NCI-H146 treated with DMSO at 0.1 percent for 48 hours (cell line): ENCODE data around the gene STAM.

ENCODE experiments used
- DNase-seq: peaks from one replicate; lab custom pipeline; 2025; ENCODE audit not compliant: unreplicated experiment; lab: John Stamatoyannopoulos, UW

STAM gene

GRCh38 chr10:17645621-17646345 lies 1.8 kb downstream of the STAM start:
- no peak for DNase-seq

DNA sequence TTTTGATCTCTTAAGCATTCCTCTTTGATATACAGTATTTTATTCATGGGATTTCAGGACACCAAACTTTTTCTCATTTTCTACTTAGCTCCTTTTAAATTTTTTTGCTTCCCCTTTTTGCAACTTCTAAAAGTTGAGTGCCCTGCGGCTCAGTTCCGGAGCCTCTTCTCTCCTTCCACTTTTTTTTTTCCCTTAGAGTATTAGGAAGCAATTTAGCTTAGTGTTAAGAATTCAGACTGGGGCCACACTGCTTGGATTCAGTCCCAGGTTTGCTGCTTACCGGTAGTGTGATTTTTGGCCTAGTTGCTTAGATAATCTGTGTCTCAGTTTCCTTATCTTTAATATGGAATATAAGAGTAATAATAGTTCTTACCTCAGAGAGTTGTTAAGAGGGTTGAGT lies 3.4 kb downstream of the STAM start:
- DNase-seq = no peak

- no peak for DNase-seq
Observed at GRCh38 chr10:17648243-17649035, 4.5 kb downstream of the STAM start.

- DNase-seq = no peak
Observed at GRCh38 chr10:17649052-17649451, 5.1 kb downstream of the STAM start.

DNA sequence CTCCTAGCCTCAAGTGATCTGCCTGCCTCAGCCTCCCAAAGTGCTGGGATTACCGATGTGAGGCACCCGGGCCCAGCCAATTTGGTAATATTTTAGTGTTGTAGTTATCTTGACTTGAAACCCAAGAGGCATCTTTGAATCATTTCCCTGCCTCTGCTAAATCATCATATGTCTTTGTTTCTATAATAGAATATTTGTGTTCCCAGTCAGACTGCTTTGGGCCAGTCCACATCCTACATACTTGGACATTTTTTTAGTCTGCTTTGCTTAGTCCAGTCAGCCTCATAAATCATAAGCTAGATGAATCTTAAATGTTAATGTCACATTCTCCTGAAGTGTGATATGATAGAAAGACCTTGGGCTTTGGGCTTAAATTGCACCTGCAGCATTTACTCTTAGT lies 5.9 kb downstream of the STAM start:
- no peak for DNase-seq

DNA sequence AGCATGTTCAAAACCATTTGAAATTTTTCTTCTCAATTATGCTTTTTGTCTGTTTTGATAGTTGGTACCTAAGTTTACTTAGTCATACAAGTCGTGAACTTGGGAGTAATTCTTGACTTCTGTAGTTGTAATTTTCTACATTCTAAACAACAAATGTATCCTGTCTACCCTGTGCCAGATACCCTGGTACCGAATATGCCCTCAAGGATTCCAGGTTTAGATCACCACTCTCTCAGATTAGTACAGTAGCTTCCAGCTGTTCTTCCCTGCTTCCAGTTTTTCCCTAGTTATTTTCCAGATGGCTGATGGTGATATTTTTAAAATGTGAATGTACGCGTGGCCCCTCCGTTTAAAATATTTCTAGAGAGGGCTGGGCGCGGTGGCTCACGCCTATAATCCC lies 6.5 kb downstream of the STAM start:
- no peak for DNase-seq

DNA sequence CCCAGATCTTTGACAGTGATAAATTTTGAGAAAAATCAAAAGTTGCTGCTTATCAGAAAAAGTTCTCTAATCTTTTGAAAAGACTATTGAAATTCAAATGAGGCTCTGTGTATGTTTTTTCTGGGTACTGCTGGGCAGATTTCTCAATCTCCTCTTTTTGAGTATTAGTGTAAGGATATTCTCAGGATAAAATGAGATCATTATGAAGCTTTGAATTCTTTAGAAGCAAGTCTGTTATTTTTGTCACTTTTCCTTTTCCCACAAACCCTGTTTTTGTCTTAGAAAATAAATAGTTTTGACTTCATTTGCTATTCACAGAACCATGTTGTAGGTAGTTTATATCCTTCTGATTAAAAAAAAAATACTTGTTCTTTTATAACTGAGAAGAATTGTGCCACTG lies 7.9 kb downstream of the STAM start:
- no peak for DNase-seq

- DNase-seq = no peak
Observed at GRCh38 chr10:17652585-17652984, 8.6 kb downstream of the STAM start.

GRCh38 chr10:17655009-17655408 lies 11.1 kb downstream of the STAM start:
- no peak for DNase-seq

GRCh38 chr10:17655567-17656146 lies 11.7 kb downstream of the STAM start:
- no peak for DNase-seq

DNA sequence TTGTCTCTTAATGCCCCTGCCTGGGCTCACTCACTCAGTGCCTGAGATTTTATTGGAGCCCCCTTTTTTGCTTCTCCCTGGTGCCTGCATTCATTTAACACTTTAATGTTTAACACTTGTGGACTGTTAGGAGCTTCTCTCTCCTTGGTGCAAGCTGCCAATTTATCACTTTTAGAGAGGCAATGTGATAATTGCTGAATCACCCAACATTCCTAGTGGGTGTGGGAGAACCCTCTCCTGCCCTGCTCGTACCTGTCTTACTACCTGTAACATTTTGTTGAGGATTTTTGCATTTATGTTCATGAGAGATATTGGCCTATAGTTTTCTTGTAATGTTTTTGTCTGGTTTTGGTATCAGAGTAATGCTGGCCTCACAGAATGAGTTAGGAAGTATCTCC lies 13.2 kb downstream of the STAM start:
- no peak for DNase-seq

DNA sequence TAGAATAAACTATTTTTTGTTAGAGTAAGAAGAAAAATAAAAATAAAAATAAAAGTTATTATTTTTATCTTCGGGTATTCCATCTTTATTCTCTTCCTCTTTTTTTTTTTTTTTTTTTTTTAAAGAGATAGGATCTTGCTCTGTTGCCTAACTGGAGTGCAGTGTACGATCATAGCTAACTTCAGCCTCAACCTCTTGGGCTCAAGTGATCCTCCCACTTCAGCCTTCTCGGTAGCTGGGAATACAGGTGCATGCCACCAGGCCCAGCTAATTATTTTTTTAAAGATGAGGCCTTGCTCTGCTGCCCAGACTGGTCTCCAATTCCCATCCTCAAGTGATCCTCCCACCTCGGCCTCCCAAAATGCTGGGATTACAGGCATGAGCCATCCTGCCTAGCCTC lies 15.4 kb downstream of the STAM start:
- no peak for DNase-seq

- no peak for DNase-seq
Observed at GRCh38 chr10:17660921-17661320, 17.0 kb downstream of the STAM start.

DNA sequence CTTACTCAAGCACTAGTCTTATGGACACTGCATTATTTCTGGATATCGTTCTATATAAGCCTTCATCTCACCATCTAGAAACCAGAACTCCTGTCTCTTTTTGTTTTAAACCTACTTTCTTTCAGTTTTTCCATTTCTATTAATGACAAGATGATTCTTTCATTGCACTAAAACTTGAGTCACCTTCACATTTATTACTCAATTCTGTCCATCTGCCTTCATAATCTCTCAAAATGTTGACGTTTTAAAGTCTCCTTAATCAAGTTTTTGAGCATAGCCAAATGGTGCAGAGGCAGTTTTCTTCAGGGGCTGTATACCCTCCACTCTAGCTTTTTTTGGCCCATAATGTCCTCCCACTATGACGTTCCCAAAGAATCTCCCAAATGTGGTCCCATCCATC lies 17.6 kb downstream of the STAM start:
- DNase-seq = no peak

GRCh38 chr10:17662193-17663138 lies 18.5 kb downstream of the STAM start:
- DNase-seq = no peak

DNA sequence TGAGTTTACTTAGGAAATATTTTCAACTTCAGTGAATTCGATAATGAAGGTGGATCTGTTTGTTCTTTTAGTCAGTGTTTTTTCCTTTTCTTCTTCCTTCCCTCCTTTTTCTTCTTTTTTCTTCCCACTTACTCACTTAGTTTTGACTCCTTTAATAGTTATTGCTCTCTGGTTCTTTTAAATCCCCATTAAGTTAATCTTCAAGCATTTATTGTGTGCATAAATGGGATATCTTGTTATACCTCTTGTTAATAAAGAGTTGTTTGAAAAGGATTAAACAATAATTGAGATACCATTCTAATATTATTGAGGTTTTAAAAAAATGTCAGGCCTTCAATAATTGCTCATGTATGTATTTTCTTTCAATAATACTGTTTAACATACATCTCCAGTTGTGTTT lies 19.5 kb downstream of the STAM start:
- DNase-seq = no peak

DNA sequence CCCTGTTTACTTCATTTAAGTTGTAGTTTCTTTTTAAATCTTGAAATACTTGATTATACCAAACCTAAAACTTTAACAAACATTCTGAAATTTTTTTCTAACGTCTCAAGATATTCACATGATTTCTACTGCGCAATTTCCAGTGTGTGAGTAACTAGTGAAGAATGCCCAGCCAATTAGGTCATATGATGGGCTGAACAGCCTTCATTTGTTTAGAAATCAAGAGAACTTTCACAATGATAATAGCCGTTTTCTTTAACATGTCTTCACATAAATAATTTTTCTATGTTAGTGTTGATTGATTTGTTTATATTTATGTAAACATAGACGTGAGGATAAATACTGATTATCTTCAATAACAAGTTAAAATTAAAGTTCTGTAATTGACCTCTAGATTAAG lies 21.8 kb downstream of the STAM start:
- no peak for DNase-seq

DNA sequence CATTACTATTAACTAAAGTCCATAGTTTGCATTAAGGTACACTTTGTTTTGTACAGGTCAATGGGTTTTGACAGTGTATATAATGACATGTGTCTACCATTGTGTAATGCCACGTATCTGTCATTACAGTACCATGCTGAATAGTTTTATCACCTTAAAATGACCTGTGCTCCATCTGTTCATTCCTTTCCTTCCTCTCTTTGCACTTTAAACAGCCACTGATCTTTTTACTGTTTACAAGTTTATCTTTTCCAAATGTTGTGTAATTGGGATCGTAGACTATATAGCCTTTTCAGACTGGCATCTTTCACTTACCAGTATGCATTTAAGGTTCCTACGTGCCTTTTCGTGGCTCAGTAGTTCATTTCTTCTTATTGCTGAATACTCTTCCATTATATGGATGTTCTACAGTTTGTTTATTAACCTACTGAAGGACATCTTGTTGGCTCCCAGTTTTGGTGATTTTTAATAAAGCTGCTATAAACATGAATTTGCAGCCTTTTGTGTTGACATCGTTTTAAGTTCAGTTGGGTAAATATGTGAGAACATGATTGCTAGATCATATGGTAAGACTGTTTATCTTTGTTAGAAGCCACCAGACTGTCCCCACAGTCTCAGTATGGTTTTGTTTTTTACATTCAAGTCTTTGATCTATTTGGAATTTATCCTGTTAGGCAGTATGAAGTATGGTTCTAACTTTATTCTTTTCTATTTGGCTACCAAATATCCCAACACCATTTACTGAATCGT lies 24.7 kb downstream of the STAM start:
- DNase-seq = no peak

GRCh38 chr10:17669185-17669872 lies 25.4 kb downstream of the STAM start:
- no peak for DNase-seq

GRCh38 chr10:17671307-17671706 lies 27.4 kb downstream of the STAM start:
- no peak for DNase-seq
